Fibroblast of the aortic adventitia (primary cell): ENCODE measurements around the gene COPE. TPM values are rescaled to one million over a fixed set of nuclear protein-coding genes. Genes with fewer than 3 reads are reported as not detected.

Experiments
- DNase-seq: peaks from one replicate; pipeline ENCODE4 v3.0.0-alpha.2; 2010; ENCODE audit warnings: low read depth
- H3K4me3 ChIP-seq: 2 replicates; pipeline ENCODE4 v1.5.1; 2011; ENCODE audit warnings: low read depth, mild to moderate bottlenecking, control low read depth, low read length, moderate library complexity
- total RNA-seq: library from RNA; depleted of rRNA; stranded (reverse); fragments of >200 nt; gene quantifications from 2 replicates; pipeline ENCODE4 v1.2.3, GENCODE V29; 2012; ENCODE audit warnings: low replicate concordance
- TF ChIP-seq, protein P1 (sequence below): IDR thresholded peaks from 2 replicates; pipeline ENCODE4 v1.5.1; 2011; ENCODE audit warnings: mild to moderate bottlenecking, low read length, control low read depth, inconsistent platforms; ENCODE audit not compliant: insufficient read depth

The COPE gene
- 67.0 and 172 TPM in 2 replicates for total RNA-seq

DNA sequence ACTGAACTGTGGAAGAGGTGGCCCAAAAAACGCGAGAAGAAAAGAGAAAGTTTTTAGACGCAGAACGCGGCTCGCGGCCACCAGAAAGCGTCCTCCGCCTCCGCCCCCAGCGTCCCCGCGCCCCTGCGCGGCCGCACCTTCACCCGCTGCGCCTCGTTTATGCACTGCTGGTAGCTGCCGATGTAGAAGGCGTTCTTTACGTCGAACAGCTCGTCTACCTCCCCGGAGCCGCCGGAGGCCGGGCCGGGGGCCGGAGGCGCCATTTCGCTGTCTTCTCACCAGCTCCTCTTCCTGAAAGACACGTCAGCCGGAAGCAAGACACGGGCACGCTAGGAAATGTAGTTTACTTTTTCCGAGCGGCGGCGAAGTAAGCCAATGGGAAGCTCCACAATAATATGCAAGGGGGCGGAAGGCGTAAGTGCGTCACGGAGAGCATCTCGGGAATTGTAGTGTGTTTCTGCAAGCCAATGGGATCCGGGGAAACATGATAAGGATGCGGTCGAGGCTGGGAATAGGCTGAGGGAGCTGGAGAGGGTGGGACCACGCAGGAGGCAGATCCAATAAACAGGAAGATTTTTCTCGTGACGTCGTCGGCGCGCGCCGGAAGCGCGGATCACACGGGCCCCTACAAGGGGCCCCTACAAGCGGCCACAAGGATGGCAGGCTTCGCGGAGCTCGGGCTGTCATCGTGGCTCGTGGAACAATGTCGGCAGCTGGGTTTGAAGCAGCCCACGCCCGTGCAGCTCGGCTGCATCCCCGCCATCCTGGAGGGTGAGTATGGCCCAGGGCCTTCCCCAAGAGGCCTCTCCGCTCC, at the start of gene COPE, which contains the start of gene DDX49:
COPE (minus strand) TSS at position 302 of the 814 bp plus-strand sequence; CDS start at position 263, 39 bp downstream.
DDX49 (plus strand) TSS at position 630 of the 814 bp plus-strand sequence; CDS start at position 657, 27 bp downstream.
- TF ChIP-seq, protein P1, sequence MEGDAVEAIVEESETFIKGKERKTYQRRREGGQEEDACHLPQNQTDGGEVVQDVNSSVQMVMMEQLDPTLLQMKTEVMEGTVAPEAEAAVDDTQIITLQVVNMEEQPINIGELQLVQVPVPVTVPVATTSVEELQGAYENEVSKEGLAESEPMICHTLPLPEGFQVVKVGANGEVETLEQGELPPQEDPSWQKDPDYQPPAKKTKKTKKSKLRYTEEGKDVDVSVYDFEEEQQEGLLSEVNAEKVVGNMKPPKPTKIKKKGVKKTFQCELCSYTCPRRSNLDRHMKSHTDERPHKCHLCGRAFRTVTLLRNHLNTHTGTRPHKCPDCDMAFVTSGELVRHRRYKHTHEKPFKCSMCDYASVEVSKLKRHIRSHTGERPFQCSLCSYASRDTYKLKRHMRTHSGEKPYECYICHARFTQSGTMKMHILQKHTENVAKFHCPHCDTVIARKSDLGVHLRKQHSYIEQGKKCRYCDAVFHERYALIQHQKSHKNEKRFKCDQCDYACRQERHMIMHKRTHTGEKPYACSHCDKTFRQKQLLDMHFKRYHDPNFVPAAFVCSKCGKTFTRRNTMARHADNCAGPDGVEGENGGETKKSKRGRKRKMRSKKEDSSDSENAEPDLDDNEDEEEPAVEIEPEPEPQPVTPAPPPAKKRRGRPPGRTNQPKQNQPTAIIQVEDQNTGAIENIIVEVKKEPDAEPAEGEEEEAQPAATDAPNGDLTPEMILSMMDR: no peak
- H3K4me3 ChIP-seq: peak within 1 kb of the TSS; percentile 100
- peak; percentile 100 for DNase-seq

DNA sequence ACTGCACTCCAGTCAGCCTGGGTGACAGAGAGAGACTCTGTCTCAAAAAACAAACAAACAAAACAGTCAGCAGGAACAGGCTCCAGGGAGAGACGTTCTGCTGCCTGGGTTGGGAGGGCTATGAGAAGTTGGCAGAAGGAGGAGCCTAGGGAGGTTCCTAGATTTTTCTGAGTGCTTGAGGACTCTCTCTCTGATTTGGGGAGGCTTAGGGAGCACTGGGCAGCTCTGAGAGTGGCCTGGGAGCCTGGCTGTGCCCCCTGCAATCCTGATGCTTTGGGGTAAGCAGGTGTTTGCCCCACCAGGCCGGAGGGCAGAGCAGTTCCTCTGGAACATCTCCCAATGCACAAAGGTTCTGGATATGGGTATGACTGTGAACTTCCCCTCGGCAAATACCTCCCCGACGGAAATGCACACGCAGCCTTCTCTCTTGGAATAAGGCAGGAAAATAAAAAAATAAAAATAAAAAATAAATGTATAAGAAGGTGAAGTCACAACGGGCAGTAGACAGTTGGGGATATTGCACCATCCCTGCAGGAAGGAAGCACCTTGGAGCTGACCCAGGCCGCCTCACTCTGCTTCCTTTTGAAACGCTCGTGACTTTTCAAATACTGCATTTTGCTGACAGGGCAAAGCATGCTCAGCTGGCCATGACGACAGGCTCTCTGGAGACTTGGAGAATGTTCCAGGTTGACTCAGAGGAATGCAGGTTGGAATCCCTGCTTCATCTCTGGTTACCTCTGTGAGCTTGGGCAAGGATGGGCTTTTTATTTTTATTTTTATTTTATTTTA, 48.4 kb upstream of the COPE start:
- peak; percentile 49 for DNase-seq
- TF ChIP-seq, protein P1: no peak

DNA sequence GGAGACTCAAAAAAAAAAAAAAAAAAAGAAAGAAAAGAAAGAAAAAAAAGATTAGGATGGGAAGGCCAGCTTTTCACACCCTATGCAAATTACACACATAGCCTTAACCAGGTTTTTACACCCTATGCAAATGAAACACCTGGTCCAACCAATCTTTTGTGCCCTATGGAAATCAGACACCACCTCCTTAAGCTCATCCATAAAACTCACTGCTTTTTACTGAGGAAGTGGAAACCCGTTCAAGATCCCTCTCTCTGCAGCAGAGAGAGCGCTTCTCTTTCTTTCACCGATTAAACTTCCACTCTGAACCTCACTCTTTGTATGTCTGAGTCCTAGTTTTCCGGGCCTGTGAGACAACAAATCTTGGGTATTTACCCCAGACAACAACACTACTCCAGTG, 47.1 kb upstream of the COPE start:
- no peak overlapping the region for H3K4me3 ChIP-seq
- TF ChIP-seq, protein P1: no peak

More for the DNA sequence above, 48.4 kb upstream of the COPE start:
- no peak overlapping the region for H3K4me3 ChIP-seq

DNA sequence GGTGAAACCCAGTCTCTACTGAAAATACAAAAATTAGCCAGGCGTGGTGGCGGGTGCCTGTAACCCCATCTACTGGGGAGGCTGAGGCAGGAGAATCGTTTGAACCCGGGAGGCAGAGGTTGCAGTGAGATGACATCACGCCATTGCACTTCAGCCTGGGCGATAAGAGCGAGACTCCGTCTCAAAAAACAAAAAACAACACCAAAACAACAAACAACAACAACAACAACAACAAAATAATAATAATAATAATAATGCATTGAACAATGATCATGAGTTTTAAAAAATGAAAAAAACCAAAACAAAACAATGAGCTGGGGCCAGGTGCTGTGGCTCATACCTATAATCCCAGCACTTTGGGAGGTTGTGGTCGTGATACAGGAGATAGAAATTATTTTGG, 44.9 kb upstream of the COPE start:
- no peak for DNase-seq
- no peak overlapping the region for H3K4me3 ChIP-seq
- TF ChIP-seq, protein P1: no peak

More for the DNA sequence above, 47.1 kb upstream of the COPE start:
- DNase-seq: no peak

DNA sequence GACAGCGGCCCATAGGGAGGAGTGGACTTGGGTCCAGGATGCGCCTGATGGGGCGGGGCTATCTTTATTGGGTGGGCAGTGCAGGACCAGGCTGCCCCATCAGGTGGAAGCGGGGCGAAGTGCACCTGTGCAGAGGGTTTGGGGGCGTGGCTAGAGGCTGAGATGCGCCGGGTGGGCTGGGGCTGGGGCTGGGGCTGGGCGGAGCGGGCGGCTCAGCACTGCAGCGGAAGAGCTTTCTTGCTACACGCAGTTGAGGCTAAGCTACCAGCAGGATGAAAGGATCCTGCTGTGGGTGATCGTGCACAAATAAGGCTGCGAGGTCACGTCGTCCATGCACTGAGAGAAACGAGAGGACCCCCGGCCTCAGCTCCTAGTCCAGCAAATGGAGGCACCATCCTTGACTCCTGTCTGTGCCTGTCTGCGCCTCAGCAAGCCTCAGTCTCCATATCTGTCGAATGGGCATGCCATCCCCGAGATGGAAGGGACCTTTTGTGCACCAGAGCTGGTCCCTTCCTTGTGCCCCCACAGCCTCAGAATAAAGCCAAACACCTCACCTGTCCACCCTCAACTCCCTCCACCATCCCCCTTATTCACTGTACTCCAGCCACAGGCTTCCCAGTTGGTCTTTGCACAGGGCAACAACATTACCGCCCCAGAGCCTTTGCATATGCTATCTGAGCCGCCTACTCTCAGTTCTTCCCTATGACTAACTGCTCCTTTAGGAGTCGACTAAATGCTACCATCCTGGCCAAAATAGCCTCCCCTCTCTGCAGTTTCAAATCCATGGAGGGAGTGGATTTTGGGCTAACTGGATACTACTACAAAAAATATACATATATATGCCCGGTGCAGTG, 42.8 kb upstream of the COPE start:
- DNase-seq: no peak
- TF ChIP-seq, protein P1: no peak
- no peak overlapping the region for H3K4me3 ChIP-seq

DNA sequence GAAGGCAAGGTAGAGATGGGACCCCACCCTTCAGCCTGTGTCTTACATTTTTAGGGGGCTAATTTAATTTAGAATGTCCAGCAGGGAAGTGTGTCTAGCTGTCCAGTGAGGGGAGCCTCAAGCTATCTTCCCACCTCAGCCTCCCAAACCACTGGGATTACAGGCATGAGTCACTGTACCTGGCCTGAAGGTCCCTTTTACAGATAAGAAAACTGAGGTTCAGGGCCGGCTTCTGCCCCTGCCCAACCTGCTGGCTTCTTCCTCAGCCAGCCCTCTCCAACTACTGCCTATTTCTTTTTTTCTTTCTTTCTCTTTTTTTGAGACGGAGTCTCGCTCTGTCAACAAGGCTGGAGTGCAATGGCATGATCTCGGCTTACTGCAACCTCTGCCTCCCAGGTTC, 41.2 kb upstream of the COPE start:
- DNase-seq: no peak
- no peak overlapping the region for H3K4me3 ChIP-seq
- TF ChIP-seq, protein P1: no peak
